SU-DHL-6 (cell line): ENCODE results near the gene REPS1.
A peak's percentile ranks its signal among the peaks of the same experiment; 100 is the strongest.

ENCODE experiments used
- H2AFZ ChIP-seq: fragments of 200-600 bp; sonication (generic); 2 replicates; pipeline ENCODE4 v1.6.1; 2014; ENCODE audit warnings: low read depth, mild to moderate bottlenecking, moderate library complexity, mixed read lengths, antibody characterized with exemption, low read length; ENCODE audit not compliant: severe bottlenecking
- H3F3A ChIP-seq: fragments of 200-600 bp; shearing (Covaris generic); 2 replicates; pipeline ENCODE4 v1.6.0; 2016; ENCODE audit warnings: antibody characterized with exemption, mild to moderate bottlenecking; ENCODE audit not compliant: insufficient read depth
- H3K27ac ChIP-seq: fragments of 200-600 bp; sonication (generic); 2 replicates; pipeline ENCODE4 v1.5.1; 2016; ENCODE audit warnings: low read depth, mild to moderate bottlenecking, low read length, moderate library complexity, mixed read lengths
- H3K27me3 ChIP-seq: fragments of 200-600 bp; sonication (generic), shearing (Covaris generic); 2 replicates; pipeline ENCODE4 v1.6.0; 2014; ENCODE audit warnings: mild to moderate bottlenecking, low read length
- H3K36me3 ChIP-seq: fragments of 200-600 bp; sonication (generic); 2 replicates; pipeline ENCODE4 v1.6.1; 2014; ENCODE audit warnings: mild to moderate bottlenecking, low read length, mixed read lengths
- H3K4me2 ChIP-seq: fragments of 300-600, 200-600 bp; shearing (Covaris generic), sonication (generic); 2 replicates; pipeline ENCODE4 v1.6.0; 2014; ENCODE audit warnings: low read length, low read depth, mild to moderate bottlenecking; ENCODE audit not compliant: poor library complexity, severe bottlenecking
- H3K4me3 ChIP-seq: fragments of 200-600 bp; sonication (generic); 2 replicates; pipeline ENCODE4 v1.5.1; 2014; ENCODE audit warnings: antibody characterized with exemption, low read length, mild to moderate bottlenecking, mixed read lengths; ENCODE audit not compliant: insufficient read depth, poor library complexity, severe bottlenecking
- H3K79me2 ChIP-seq: fragments of 200-600 bp; sonication (generic); 2 replicates; pipeline ENCODE4 v1.6.1; 2014; ENCODE audit warnings: mild to moderate bottlenecking, low read length, moderate library complexity; ENCODE audit not compliant: insufficient read depth
- H3K9ac ChIP-seq: fragments of 200-600 bp; sonication (generic); 2 replicates; pipeline ENCODE4 v1.7.0; 2014; ENCODE audit warnings: mild to moderate bottlenecking, low read length
- H3K9me2 ChIP-seq: fragments of 200-600 bp; sonication (generic); replicated peaks from 2 replicates; pipeline ENCODE4 v1.6.1; 2014; ENCODE audit warnings: low read length; ENCODE audit not compliant: insufficient read depth
- H3K9me3 ChIP-seq: fragments of 200-600 bp; sonication (generic); 2 replicates; pipeline ENCODE4 v1.6.1; 2014; ENCODE audit warnings: low read length, mixed read lengths; ENCODE audit not compliant: insufficient read depth
- H4K20me1 ChIP-seq: fragments of 200-600 bp; sonication (generic); 2 replicates; pipeline ENCODE4 v1.6.1; 2014; ENCODE audit warnings: low read depth, mild to moderate bottlenecking, antibody characterized with exemption, low read length, moderate library complexity, mixed read lengths
- CTCF ChIP-seq: fragments of 200-600 bp; sonication (generic); IDR thresholded peaks from one replicate; pipeline ENCODE4 v1.5.1; 2017; ENCODE audit warnings: antibody characterized with exemption, mild to moderate bottlenecking, low read length, moderate library complexity; ENCODE audit not compliant: insufficient read depth, poor library complexity, severe bottlenecking
- EZH2phosphoT487 ChIP-seq: fragments of 200-600 bp; sonication (generic), shearing (Covaris generic); conservative IDR thresholded peaks from 2 replicates; pipeline ENCODE4 v1.6.1; 2018; ENCODE audit warnings: mild to moderate bottlenecking, antibody characterized with exemption, low read length, moderate library complexity, mixed read lengths

REPS1 gene

GRCh38 chr6:138991206-138991605 is 3.2 kb upstream of the REPS1 start:
- no peaks in the 10 kb centered on the region for H3K36me3 ChIP-seq
- no peak overlapping the region for H3K27ac ChIP-seq
- H3K9me2 ChIP-seq: no peaks in the 10 kb centered on the region
- peaks cover 6% of the 10 kb centered on the region; the same call in 1 of the 2 replicates for H4K20me1 ChIP-seq
- no peak overlapping the region for H3K4me3 ChIP-seq
- no peaks in the 10 kb centered on the region for H3F3A ChIP-seq
- no peak overlapping the region for H3K4me2 ChIP-seq
- H3K9me3 ChIP-seq: no peaks in the 10 kb centered on the region
- H3K27me3 ChIP-seq: no peaks in the 10 kb centered on the region; the same call in 1 of the 2 replicates
- H3K79me2 ChIP-seq: 0 out of 2 replicates have a peak, but pooled peaks cover 3% of the 10 kb centered on the region
- H2AFZ ChIP-seq: no peak overlapping the region
- TF ChIP-seq CTCF: no peak
- no peak for TF ChIP-seq EZH2phosphoT487
- no peak overlapping the region for H3K9ac ChIP-seq

GRCh38 chr6:138989098-138989983 is 1.3 kb upstream of the REPS1 start:
- TF ChIP-seq CTCF: no peak
- no peak for TF ChIP-seq EZH2phosphoT487
- H3K36me3 ChIP-seq: no peaks in the 10 kb centered on the region
- H3K4me3 ChIP-seq: no peak overlapping the region
- H3K4me2 ChIP-seq: no peak overlapping the region
- no peaks in the 10 kb centered on the region for H3K9me3 ChIP-seq
- no peaks in the 10 kb centered on the region for H3K9me2 ChIP-seq
- no peaks in the 10 kb centered on the region; the same call in 1 of the 2 replicates for H3K27me3 ChIP-seq
- no peak overlapping the region for H3K9ac ChIP-seq
- 0 out of 2 replicates have a peak, but pooled peaks cover 12% of the 10 kb centered on the region for H3K79me2 ChIP-seq
- H3F3A ChIP-seq: no peaks in the 10 kb centered on the region
- H2AFZ ChIP-seq: no peak overlapping the region
- no peak overlapping the region for H3K27ac ChIP-seq
- H4K20me1 ChIP-seq: peaks cover 10% of the 10 kb centered on the region; the same call in 1 of the 2 replicates

- H3K9ac ChIP-seq: peak overlapping the region; percentile 81
- TF ChIP-seq EZH2phosphoT487: no peak
- TF ChIP-seq CTCF: no peak
- H3F3A ChIP-seq: no peaks in the 10 kb centered on the region
- H3K27ac ChIP-seq: no peak overlapping the region
- H3K27me3 ChIP-seq: no peaks in the 10 kb centered on the region; the same call in 1 of the 2 replicates
- H3K4me2 ChIP-seq: peak overlapping the region; percentile 73
- peak overlapping the region; percentile 65 for H2AFZ ChIP-seq
- no peaks in the 10 kb centered on the region for H3K9me2 ChIP-seq
- 0 out of 2 replicates have a peak, but pooled peaks cover 17% of the 10 kb centered on the region for H3K79me2 ChIP-seq
- H3K9me3 ChIP-seq: no peaks in the 10 kb centered on the region
- no peaks in the 10 kb centered on the region for H3K36me3 ChIP-seq
- H4K20me1 ChIP-seq: peaks cover 10% of the 10 kb centered on the region; the same call in 1 of the 2 replicates
- H3K4me3 ChIP-seq: peak overlapping the region; percentile 58
Measured at GRCh38 chr6:138988469-138988834, 399 bp upstream of the REPS1 start.
